HG03135 (cell line): ENCODE results near the gene TEX261.
"Not testable (repeated sequence)": the region's sequence is repeated elsewhere in the genome, so short reads cannot be mapped to it uniquely, and the experiment has no call there.

Source experiments
- ATAC-seq: cut with Tn5 transposase; IDR thresholded peaks from one replicate; pipeline ENCODE4 v1.9.1; 2021; ENCODE audit warnings: mild to moderate bottlenecking, moderate library complexity; ENCODE audit not compliant: unreplicated experiment

TEX261 gene

DNA sequence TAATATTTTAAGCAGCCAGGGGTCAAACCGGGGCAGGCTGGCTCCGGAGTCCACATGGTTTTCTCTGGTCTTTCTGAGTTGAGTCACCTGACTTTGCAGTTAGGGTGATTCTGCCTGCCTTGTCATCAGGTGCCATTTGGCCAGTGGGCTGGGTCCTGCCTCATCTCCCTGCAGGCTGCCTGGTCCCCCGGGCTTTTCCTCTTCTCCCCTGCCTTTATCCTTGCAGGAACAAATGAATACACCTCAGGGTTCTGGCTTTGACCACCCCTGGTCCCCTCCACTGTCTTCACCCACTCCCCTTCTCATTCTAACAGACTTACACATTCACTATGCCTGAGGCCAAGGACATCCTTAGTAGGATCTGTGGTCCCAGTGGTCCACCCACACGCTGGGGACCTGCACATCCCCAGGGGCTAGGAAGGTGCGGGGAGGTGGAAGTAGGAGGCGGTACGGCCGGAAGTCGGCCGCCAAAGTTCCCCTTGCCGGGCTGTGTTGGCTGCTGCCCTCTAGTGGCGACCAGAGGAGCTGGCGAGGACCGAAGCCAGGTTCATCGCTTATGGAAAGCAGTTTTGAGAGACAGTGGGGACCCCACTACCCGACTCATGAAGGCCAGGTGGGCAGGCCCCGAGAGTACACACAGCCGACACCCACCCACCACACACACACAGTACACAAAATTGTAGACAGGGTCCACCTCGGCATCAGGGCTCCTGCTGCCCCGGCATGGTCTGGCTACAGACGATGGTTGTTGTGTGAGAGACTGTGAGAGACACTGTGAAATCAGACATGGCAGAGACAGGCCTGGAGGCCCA is 6.3 kb upstream of the TEX261 start:
- peak; percentile 85 for ATAC-seq

GRCh38 chr2:70999931-71000330 is 5.3 kb upstream of the TEX261 start:
- not testable (repeated sequence) for ATAC-seq

DNA sequence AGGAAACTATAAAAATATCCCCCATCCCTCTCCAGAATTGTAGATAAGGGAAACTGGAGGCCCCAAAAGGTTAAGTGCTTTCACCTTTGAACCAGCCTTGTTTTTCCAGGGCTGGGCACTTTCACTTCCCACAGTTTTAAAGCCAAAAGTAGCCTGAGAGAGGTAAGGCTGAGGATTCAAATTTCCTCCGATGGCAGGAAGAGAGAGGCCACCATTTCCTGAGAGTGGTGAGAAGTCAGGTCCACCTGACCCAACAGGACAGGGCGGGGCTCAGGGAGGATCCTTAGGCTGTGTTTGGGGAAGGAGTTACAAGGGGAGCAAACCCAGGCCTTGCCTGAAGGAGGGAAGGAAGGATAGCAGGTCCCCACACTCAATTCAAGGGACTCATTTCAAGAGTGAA is 4.7 kb upstream of the TEX261 start:
- ATAC-seq = no peak

- not testable (repeated sequence) for ATAC-seq
Measured at GRCh38 chr2:70998885-70999284, 4.2 kb upstream of the TEX261 start.

GRCh38 chr2:70995426-70995729 is 705 bp upstream of the TEX261 start:
- ATAC-seq = peak; percentile 47

GRCh38 chr2:70994009-70994698 is 519 bp downstream of the TEX261 start:
- peak; percentile 37 for ATAC-seq

GRCh38 chr2:70992945-70993853 is 1.5 kb downstream of the TEX261 start:
- no peak for ATAC-seq

- no peak for ATAC-seq
Measured at GRCh38 chr2:70991742-70992141, 2.9 kb downstream of the TEX261 start.

- ATAC-seq = no peak
Measured at GRCh38 chr2:70991142-70991541, 3.5 kb downstream of the TEX261 start.

- no peak for ATAC-seq
Measured at GRCh38 chr2:70990216-70990615, 4.5 kb downstream of the TEX261 start.

DNA sequence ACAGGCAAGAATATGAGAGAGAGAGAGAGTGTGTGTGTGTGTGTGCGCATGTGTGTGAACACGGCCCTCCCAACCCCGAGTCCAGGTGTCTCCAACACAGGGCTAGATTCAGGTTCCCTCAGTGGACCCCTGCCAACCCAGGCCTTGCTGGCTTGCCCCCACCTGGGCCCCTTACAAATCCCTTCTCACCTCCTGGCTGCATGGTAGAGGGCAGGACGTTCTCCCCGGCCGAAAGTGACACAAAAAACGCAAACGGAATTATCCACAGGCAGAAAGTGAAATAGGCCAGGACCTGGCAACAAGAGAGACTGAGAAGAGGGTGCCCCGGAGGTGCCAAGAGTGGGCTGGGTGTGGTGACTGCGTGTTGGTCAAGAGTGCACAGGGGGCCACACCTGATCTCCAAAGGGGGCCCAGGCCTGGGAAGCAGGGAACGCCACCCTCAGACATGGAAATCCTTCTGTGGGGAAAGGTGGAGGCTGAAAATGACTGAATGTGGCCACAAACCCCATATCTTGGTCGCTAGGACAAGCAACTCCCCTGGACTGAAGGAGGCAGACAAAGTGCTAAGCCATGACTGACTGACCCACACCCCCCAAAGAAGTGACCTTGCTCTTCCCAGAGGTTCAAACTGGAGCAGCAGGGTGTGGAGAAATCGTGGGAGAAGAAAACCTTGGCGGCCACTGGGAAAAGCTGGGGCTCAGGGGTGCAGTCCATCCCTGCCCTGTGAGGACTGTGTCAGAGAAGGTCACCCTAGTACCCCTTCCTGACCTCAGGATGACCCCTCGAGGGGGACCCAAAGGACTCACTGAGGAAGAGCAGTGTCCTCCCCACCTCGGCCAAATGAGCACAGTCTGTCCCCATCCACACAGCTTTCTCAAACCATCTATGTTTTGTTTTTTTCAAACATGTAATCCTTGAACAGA is 5.7 kb downstream of the TEX261 start:
- ATAC-seq = no peak

- ATAC-seq = no peak
Measured at GRCh38 chr2:70988151-70988550, 6.5 kb downstream of the TEX261 start.

GRCh38 chr2:70987386-70987785 is 7.3 kb downstream of the TEX261 start:
- no peak for ATAC-seq

DNA sequence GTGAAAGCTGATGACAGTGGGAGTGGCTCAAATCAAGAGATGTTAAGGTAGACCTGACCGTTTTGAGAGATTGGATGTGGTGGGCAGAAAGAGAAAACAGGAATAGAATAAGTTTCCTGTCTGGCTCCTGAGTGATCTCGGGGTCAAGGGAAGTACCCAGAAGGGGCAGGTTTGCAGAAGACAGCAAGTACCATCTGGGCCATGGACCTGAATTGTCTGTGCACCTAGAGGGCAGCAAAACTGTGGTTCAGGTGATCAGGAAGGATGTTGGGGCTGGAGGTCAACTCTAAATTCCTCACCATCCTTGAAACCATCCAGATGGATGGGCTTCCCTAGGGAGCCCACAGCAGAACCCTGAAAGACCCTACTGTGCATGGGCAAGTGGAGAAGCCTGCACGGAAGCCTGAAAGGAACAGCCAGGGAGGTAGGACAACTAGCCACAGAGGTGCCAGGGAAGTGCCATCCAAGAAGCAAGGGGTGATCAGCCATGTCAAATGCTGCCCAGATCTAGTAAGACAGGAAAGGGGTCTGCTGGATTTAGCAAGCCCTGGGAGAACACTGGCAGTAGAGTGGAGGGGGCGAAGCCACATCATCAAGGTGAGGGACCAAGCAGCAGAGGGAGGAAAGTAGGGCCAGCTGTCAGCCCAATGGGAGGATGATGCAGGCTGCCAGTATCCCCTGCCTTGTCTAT is 8.0 kb downstream of the TEX261 start:
- ATAC-seq = no peak

DNA sequence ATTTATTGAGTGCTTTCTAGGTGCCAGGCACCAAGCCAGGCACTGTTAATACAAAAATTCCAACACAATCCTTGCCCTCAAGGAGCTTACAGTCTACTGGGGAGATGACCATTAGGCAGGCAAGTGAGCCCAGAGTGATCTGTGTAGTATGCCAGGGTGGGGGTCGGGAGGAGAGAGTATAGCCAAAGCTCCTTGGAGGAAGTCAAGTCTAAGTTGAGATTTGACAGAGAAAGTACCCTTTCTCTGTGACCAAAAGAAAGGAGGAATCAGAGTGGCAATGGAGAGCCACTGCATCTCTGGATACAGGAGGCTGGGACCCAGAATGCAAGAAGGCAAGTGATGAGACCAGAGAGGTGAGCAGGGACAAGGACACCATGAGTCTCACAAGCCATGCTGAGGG is 8.7 kb downstream of the TEX261 start:
- ATAC-seq = no peak

DNA sequence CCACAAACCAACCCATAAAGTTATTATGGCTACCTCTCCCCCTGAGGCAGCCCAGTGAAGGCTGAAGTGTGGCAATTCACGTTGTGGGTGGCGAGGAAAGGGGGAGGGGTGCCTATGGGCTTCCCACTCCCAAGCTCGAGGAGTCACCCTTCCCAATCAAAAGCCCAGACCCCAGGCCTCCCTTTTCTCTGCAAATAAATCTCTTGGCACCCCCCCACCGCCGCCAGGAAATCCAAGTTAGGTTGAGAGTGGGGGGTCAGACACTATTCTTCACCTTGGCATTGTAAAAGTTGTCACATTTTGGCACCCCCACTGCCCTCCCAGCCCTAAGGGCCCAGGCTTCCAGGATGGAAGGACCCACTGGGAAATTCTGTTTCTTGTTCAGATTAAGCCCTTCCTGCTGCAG is 9.4 kb downstream of the TEX261 start:
- no peak for ATAC-seq

DNA sequence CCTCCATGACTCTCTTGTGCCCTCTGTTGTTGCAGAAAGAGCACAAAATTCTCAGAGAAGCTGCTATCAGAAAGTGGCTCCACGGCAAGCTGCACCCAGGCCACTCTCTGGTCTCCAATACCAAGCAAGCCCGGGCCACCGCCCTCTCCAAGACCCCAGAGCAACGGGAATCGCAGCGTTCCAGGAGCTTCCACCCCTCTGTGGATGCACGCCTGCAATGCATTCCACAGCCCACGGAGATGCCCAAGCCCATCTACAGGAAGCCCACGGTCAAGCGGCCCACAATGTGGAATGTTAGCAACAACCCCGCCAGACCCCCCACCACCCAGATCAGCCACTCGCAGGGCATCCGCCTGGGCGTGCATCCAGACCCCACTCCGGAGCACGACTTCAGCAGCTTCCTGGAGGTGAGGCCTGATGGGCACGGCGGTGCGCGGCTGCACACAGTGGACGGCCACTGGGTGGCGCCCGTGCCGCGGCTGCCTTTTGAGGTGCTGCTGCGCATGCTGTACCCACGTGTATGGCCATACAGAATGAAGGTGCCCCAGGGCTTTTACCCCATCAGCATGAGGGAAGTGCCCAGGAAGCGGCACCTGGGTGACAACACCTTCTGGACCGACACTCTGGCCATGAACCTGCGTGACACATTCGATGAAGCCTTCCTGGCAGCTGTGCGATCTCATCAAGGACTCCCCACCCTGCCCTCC is 9.9 kb downstream of the TEX261 start:
- ATAC-seq = peak; percentile 97

- no peak for ATAC-seq
Measured at GRCh38 chr2:70984228-70984575, 10.5 kb downstream of the TEX261 start.

- ATAC-seq = no peak
Measured at GRCh38 chr2:70983506-70984227, 11.0 kb downstream of the TEX261 start.
